HG03432 (cell line): Measurements from ENCODE around the gene ALS2CL.
"Not testable (repeated sequence)": the region's sequence is repeated elsewhere in the genome, so short reads cannot be mapped to it uniquely, and the experiment has no call there.

Experiments
- ATAC-seq: cut with Tn5 transposase; IDR thresholded peaks from one replicate; pipeline ENCODE4 v1.9.1; 2021; ENCODE audit warnings: mild to moderate bottlenecking, moderate library complexity; ENCODE audit not compliant: unreplicated experiment

The ALS2CL gene

DNA sequence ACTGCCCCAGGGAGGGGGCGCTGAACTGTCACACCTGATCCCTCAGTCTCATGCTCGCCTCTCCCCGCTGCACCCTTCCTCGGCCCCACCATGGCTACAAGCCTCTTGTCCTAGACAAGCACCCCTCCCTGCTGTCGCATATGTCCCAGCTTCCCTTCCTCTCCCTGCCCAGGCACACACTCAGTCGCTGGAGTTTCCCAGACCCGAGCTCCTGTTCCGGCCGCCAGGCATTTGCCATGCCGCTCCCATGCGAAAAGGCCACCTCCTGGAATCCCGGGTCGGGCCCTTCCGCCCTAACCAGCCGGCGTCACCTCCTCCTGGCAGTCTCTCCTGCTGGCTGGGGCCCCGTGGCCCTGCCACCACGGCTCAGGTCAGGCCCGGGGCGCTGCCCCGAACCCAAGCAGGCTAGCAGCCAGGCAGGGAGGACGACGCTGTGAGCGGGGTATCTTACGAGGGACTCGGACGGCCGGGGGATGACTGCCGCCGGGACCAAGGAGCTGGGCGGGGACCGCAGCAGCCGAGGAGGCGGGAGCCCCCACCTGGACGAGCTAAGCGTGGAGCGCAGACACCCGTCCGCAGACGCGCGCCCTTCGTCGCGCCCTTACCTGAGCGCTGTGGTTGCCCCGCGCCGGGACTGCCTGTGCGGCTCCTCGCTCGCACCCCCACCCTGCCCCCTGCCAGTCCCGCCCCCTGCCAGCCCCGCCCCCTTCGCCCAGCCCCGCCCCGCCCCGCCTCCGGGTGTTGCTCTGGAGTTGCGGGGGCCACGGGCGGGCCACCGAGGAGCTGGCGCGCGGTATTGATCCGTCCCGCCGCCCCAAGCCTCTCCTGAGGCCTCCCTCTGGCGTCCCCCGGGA lies at the start of gene ALS2CL:
TSS of gene ALS2CL (minus strand) at position 642 of the 854 bp plus-strand sequence. CDS start 4,239 bp downstream, outside the sequence.
- ATAC-seq: no peak

DNA sequence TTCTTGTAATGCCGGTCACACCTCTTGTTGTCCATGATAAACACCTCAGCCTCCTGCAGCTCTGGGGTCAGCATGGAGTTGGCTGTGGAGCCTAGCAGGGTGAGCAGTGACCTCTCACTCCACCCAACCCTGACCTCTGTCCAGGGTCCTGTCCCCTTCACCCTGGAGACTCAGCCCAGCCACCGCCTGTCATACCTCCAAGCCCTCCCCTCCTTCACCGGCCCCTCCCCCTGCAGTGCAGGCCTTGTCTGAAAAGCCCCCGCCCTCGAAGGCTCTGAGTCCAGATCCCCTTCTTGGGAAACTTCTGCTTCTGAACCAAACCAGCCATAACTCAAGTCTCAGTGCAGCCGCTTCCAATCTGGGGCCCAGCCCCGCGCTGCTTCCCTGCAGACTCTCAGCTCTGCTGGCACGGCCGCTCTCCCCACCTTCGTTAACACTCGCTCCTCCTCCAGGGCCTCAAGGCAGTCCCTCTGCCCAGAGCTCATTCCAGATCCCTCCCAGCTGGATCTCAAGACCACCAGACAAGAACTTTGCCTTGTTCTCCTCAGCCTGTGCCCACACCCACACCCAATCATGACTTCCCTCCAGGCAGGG lies 49.6 kb upstream of the ALS2CL start:
- ATAC-seq: no peak

- not testable (repeated sequence) for ATAC-seq
Measured at GRCh38 chr3:46739565-46739964, 46.1 kb upstream of the ALS2CL start.

GRCh38 chr3:46737329-46737731 lies 43.9 kb upstream of the ALS2CL start:
- no peak for ATAC-seq

GRCh38 chr3:46736006-46736872 lies 42.8 kb upstream of the ALS2CL start:
- no peak for ATAC-seq

DNA sequence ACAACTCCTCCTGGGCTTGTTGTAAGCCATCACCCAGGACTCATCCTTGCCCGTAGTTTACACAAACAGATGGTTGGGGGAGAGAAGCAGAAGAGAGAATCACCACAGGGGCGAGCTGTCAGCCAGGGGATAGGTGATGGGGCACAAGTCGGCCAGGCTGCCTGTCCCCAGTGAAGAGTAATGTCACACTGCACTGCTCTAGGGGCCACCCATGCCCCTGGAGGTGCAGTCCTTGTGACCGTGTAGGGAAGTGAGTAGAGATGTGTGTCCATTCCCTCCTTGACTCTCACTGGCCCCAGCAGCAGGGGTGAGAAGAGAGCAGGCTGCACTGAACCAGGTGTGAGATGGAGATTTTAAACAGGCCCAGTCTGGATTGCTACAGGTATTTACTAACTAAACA lies 41.3 kb upstream of the ALS2CL start:
- ATAC-seq: no peak

DNA sequence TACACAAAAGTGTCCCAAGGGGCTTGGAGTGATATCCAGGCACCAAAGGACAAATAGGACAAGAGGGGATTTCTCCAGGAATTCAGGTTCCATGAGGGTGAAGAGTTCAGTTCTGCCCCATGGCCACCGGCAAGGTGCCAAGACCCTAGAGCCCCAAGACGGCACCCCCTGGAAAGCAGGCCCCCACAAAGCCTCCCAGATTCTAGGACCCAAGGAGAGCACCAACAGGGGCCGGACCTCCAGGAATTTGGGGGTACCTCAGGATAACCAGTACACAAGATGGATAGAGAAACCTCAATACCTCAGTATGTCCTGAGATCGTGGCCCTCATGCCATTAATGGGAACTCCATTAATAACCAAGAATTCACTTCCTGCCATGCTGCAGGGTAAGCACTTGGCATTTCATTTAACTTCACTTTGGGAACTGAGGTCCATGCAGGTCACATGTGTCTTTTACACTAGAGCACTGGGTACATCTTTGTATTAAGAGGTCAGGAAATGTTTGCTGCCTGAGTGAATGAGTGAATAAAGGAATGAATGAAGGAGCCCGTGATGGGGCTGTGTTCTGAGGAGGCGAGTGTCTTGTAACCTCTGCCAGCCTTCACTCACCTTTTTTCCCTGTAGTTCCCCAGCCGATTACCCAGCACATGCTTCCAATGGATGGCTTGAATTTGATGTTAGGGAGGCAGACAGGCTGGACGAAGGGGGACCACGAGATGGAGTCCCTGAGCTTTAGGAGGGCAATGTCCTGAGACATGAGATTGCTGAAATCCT lies 39.7 kb upstream of the ALS2CL start:
- no peak for ATAC-seq

DNA sequence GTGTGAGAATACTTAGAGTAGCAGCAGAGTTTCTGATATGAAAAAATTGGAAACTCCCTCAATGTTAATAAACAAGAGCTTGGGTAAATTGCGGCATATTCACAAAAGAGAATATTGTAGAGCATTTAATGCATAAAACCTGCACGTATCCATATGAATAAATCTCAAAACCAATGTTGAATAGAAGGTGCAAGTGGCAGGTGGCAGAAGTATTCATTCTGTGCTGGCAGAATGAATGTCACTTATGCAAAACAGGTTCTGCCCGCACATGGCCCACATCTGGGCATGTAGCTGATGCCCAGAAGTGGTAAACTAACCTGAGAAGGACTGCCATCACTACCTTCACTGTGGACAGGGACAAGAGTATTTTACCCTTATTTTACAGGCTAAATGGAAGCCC lies 38.3 kb upstream of the ALS2CL start:
- ATAC-seq: no peak

GRCh38 chr3:46730819-46731218 lies 37.3 kb upstream of the ALS2CL start:
- ATAC-seq: no peak

- ATAC-seq: no peak
Measured at GRCh38 chr3:46729038-46729437, 35.6 kb upstream of the ALS2CL start.

GRCh38 chr3:46725621-46726314 lies 32.3 kb upstream of the ALS2CL start:
- no peak for ATAC-seq

DNA sequence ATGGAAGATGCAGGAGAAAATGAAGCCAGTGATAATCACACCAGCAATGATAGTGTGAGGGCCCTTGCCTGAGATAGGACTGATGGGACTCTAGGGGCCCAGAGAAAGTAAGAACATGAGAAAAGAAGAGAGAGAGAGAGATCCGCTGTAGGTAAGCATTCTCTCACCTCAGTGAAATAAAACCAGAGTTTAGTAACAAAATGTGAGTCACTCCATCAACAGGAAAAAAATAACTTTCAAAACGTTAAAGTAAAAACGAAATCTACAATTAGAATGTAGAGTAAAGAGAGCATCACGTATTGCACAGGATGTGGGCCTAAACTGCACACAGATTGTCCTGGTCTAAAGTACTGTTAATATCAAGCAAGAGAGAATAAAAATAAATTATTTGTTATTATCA lies 30.9 kb upstream of the ALS2CL start:
- no peak for ATAC-seq

DNA sequence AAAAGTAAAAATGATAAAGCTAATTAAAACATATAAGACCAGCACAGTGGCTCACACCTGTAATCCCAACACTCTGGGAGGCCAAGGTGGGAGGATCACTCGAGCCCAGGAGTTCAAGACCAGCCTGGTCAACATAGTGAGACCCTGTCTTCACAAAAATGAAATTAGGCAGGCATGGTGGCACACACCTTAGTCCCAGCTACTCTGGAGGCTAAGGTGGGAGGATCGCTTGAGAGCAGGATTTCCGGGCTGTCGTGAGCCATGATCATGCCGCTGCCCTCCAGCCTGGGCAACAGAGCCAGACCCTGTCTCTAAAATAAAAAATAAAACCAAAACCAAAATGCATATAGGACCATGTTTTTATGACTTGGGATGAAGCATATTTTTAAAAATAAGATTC lies 29.0 kb upstream of the ALS2CL start:
- no peak for ATAC-seq

GRCh38 chr3:46721009-46721408 lies 27.5 kb upstream of the ALS2CL start:
- ATAC-seq: no peak

GRCh38 chr3:46719735-46720271 lies 26.3 kb upstream of the ALS2CL start:
- no peak for ATAC-seq

DNA sequence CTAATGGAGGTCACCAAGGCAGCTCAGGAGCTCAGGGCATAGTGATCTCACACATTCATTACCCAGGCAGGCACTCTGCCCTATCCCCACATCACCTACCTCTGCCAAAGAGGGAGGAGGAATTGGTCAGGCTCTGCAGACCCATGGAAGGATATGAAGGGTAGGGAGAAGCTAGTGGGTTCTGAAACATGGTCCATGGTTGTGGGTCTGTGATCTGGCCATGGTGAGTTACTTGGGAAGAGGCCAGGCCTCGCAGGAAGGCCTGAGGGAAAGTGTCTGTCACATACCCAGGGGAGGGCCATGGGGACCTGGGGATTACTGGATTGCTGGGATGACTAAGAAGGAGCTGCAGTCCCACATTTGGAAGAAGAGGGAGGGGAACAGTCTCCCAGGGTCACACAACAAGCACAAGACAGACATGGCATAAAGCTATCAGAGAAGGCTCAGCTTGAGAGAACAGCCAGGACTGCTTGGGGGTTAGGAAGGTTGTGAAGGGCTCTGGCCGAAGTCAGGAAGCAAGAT lies 25.6 kb upstream of the ALS2CL start:
- ATAC-seq: no peak

- no peak for ATAC-seq
Measured at GRCh38 chr3:46717447-46718231, 24.2 kb upstream of the ALS2CL start, which contains the start of gene PRSS50. PRSS50 (minus strand) TSS chr3:46717869; CDS start chr3:46717824, 45 bp downstream.
